Mammary epithelial cell (primary cell): ENCODE measurements around the gene NPTXR.

Experiments
- EZH2 ChIP-seq: IDR thresholded peaks from 2 replicates; pipeline ENCODE4 v1.6.1; 2012; ENCODE audit warnings: low read length, inconsistent platforms, borderline replicate concordance
- TF ChIP-seq, protein P1 (sequence below), 2 donors: IDR thresholded peaks in 1 of 2; conservative IDR thresholded peaks in 1 of 2; 2 replicates each; pipeline ENCODE4 v1.5.1; 2011 to 2012; ENCODE audit warnings: inconsistent platforms in 2 of 2, low read length in 2 of 2, mild to moderate bottlenecking in 2 of 2, control low read depth in 1 of 2, low read depth in 1 of 2; ENCODE audit not compliant: insufficient read depth in 1 of 2; ENCODE audit errors: extremely low read depth in 1 of 2

DNA sequence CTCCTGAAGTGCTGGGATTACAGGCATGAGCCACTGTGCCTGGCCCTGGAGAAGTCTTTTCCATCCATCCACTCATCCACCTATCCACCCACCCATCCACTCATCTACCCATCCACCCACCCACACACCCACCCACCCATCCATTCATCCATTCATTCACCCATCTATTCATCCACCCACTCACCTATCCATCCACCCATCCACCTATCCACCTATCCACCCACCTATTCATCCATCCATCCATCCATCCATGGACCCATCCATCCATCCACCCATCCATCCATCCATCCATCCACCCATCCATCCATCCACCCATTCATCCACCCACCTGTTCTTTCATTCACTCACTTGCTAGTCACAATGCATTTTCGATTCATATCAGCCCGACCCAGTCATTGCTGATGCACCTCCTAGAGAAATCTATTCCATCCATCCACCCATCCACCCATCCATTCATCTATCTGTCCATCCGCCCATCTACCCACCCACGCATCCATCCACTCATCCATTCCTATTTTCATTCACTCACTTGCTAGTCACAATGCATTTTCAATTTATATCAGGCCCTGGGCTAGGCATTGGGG, 70.4 kb downstream of the NPTXR start:
- TF ChIP-seq, protein P1, sequence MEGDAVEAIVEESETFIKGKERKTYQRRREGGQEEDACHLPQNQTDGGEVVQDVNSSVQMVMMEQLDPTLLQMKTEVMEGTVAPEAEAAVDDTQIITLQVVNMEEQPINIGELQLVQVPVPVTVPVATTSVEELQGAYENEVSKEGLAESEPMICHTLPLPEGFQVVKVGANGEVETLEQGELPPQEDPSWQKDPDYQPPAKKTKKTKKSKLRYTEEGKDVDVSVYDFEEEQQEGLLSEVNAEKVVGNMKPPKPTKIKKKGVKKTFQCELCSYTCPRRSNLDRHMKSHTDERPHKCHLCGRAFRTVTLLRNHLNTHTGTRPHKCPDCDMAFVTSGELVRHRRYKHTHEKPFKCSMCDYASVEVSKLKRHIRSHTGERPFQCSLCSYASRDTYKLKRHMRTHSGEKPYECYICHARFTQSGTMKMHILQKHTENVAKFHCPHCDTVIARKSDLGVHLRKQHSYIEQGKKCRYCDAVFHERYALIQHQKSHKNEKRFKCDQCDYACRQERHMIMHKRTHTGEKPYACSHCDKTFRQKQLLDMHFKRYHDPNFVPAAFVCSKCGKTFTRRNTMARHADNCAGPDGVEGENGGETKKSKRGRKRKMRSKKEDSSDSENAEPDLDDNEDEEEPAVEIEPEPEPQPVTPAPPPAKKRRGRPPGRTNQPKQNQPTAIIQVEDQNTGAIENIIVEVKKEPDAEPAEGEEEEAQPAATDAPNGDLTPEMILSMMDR (conservative IDR thresholded peaks at IDR 0.05 in 1 of 2, IDR thresholded peaks at IDR 0.05 in 1 of 2; ENCODE audit: extremely low read depth in 1 of 2, insufficient read depth in 1 of 2, low read depth in 1 of 2, low read length in 2 of 2) = no peak
- no peak for TF ChIP-seq EZH2
